H1 (cell line): ENCODE results near the gene S100A12. TPM values are rescaled to one million over a fixed set of nuclear protein-coding genes. Genes with fewer than 3 reads are reported as not detected.

Experiments
- ASH2L ChIP-seq: fragments of 200-600, 300-600 bp; sonication (generic); IDR thresholded peaks from one replicate; pipeline ENCODE4 v1.7.1; 2017; ENCODE audit warnings: low read length
- GTF2F1 ChIP-seq: IDR thresholded peaks from 2 replicates; pipeline ENCODE4 v1.6.1; 2012; ENCODE audit warnings: low read depth, low read length, improper control_type of control experiment, borderline replicate concordance
- ZNF274 ChIP-seq: IDR thresholded peaks from 2 replicates; pipeline ENCODE4 v1.7.0; 2012; ENCODE audit warnings: low read length, borderline replicate concordance; ENCODE audit errors: extremely low read depth
- polyA plus RNA-seq, 7 experiments: library from polyadenylated mRNA; depleted of rRNA in 3 of 7; stranded (reverse) in 5 of 7; unstranded in 2 of 7; fragments of >200 nt in 5 of 7; fragments of 200-250 nt in 2 of 7; gene quantifications; 1 replicate in 5 of 7; 2 replicates in 1 of 7; 4 replicates in 1 of 7; pipeline versions ENCODE4 v1.2.1 to v1.2.3, GENCODE V29; 2011 to 2013; ENCODE audit warnings: missing spikeins in 2 of 7, mixed read lengths in 2 of 7
- total RNA-seq: library from RNA; stranded (reverse); fragmentation: NEBNext Ultra II Directional; extraction: Animal tissue kit (Norgen Biotek cat#: 25700); gene quantifications from 2 replicates; pipeline ENCODE4 v1.2.1, GENCODE V29; 2021
- TF ChIP-seq, protein P1 (sequence below), 3 experiments: IDR thresholded peaks; 1 replicate in 2 of 3; 2 replicates in 1 of 3; pipeline versions ENCODE4 v1.5.1 to v1.6.1; 2011; ENCODE audit warnings: low read length in 3 of 3, mild to moderate bottlenecking in 3 of 3, inconsistent platforms in 2 of 3, low read depth in 1 of 3, moderate library complexity in 1 of 3; ENCODE audit not compliant: insufficient read depth in 1 of 3; ENCODE audit errors: control extremely low read depth in 1 of 3
- TF ChIP-seq, protein P2 (sequence below): fragments of 300-600 bp; sonication (generic); IDR thresholded peaks from 2 replicates; pipeline ENCODE4 v1.7.1; 2012; ENCODE audit warnings: low read length, moderate library complexity, mild to moderate bottlenecking, inconsistent platforms; ENCODE audit not compliant: insufficient replicate concordance
- TF ChIP-seq, protein P3 (sequence below): IDR thresholded peaks from 2 replicates; pipeline ENCODE4 v1.6.1; 2011; ENCODE audit warnings: low read length, improper control_type of control experiment

The S100A12 gene
- total and polyA plus RNA-seq, 2 of the 8 experiments (the other 6 are each of a cell fraction or from before 2014, with no cell fraction given): not detected

DNA sequence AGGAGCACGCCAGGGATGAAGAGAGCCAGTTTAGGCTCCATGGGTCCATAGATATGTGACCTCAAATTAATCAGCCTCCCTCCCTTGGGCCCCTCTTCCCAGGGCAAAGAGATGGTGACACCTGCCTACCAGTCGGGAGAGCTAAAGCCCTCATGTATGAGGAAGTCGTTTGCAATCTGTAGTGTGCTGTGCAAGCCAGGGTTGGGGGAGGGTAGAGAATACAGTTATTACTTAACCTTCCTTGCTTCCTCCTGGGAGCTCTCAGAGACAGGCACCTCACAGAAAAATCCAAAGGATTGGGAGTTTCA is 30.7 kb downstream of the S100A12 start (continued):
- TF ChIP-seq, protein P1, sequence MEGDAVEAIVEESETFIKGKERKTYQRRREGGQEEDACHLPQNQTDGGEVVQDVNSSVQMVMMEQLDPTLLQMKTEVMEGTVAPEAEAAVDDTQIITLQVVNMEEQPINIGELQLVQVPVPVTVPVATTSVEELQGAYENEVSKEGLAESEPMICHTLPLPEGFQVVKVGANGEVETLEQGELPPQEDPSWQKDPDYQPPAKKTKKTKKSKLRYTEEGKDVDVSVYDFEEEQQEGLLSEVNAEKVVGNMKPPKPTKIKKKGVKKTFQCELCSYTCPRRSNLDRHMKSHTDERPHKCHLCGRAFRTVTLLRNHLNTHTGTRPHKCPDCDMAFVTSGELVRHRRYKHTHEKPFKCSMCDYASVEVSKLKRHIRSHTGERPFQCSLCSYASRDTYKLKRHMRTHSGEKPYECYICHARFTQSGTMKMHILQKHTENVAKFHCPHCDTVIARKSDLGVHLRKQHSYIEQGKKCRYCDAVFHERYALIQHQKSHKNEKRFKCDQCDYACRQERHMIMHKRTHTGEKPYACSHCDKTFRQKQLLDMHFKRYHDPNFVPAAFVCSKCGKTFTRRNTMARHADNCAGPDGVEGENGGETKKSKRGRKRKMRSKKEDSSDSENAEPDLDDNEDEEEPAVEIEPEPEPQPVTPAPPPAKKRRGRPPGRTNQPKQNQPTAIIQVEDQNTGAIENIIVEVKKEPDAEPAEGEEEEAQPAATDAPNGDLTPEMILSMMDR (IDR thresholded peaks at IDR 0.05; ENCODE audit: control extremely low read depth in 1 of 3, insufficient read depth in 1 of 3, low read depth in 1 of 3, low read length in 3 of 3): no peak
- TF ChIP-seq ASH2L (no peak), GTF2F1 (no peak), ZNF274 (no peak)
- TF ChIP-seq, protein P2, sequence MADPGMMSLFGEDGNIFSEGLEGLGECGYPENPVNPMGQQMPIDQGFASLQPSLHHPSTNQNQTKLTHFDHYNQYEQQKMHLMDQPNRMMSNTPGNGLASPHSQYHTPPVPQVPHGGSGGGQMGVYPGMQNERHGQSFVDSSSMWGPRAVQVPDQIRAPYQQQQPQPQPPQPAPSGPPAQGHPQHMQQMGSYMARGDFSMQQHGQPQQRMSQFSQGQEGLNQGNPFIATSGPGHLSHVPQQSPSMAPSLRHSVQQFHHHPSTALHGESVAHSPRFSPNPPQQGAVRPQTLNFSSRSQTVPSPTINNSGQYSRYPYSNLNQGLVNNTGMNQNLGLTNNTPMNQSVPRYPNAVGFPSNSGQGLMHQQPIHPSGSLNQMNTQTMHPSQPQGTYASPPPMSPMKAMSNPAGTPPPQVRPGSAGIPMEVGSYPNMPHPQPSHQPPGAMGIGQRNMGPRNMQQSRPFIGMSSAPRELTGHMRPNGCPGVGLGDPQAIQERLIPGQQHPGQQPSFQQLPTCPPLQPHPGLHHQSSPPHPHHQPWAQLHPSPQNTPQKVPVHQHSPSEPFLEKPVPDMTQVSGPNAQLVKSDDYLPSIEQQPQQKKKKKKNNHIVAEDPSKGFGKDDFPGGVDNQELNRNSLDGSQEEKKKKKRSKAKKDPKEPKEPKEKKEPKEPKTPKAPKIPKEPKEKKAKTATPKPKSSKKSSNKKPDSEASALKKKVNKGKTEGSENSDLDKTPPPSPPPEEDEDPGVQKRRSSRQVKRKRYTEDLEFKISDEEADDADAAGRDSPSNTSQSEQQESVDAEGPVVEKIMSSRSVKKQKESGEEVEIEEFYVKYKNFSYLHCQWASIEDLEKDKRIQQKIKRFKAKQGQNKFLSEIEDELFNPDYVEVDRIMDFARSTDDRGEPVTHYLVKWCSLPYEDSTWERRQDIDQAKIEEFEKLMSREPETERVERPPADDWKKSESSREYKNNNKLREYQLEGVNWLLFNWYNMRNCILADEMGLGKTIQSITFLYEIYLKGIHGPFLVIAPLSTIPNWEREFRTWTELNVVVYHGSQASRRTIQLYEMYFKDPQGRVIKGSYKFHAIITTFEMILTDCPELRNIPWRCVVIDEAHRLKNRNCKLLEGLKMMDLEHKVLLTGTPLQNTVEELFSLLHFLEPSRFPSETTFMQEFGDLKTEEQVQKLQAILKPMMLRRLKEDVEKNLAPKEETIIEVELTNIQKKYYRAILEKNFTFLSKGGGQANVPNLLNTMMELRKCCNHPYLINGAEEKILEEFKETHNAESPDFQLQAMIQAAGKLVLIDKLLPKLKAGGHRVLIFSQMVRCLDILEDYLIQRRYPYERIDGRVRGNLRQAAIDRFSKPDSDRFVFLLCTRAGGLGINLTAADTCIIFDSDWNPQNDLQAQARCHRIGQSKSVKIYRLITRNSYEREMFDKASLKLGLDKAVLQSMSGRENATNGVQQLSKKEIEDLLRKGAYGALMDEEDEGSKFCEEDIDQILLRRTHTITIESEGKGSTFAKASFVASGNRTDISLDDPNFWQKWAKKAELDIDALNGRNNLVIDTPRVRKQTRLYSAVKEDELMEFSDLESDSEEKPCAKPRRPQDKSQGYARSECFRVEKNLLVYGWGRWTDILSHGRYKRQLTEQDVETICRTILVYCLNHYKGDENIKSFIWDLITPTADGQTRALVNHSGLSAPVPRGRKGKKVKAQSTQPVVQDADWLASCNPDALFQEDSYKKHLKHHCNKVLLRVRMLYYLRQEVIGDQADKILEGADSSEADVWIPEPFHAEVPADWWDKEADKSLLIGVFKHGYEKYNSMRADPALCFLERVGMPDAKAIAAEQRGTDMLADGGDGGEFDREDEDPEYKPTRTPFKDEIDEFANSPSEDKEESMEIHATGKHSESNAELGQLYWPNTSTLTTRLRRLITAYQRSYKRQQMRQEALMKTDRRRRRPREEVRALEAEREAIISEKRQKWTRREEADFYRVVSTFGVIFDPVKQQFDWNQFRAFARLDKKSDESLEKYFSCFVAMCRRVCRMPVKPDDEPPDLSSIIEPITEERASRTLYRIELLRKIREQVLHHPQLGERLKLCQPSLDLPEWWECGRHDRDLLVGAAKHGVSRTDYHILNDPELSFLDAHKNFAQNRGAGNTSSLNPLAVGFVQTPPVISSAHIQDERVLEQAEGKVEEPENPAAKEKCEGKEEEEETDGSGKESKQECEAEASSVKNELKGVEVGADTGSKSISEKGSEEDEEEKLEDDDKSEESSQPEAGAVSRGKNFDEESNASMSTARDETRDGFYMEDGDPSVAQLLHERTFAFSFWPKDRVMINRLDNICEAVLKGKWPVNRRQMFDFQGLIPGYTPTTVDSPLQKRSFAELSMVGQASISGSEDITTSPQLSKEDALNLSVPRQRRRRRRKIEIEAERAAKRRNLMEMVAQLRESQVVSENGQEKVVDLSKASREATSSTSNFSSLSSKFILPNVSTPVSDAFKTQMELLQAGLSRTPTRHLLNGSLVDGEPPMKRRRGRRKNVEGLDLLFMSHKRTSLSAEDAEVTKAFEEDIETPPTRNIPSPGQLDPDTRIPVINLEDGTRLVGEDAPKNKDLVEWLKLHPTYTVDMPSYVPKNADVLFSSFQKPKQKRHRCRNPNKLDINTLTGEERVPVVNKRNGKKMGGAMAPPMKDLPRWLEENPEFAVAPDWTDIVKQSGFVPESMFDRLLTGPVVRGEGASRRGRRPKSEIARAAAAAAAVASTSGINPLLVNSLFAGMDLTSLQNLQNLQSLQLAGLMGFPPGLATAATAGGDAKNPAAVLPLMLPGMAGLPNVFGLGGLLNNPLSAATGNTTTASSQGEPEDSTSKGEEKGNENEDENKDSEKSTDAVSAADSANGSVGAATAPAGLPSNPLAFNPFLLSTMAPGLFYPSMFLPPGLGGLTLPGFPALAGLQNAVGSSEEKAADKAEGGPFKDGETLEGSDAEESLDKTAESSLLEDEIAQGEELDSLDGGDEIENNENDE: no peak
- TF ChIP-seq, protein P3, sequence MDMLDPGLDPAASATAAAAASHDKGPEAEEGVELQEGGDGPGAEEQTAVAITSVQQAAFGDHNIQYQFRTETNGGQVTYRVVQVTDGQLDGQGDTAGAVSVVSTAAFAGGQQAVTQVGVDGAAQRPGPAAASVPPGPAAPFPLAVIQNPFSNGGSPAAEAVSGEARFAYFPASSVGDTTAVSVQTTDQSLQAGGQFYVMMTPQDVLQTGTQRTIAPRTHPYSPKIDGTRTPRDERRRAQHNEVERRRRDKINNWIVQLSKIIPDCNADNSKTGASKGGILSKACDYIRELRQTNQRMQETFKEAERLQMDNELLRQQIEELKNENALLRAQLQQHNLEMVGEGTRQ: no peak
